HG02852 (cell line): Measurements from ENCODE around the gene E2F2.

ENCODE experiments used
- ATAC-seq: cut with Tn5 transposase; IDR thresholded peaks from one replicate; pipeline ENCODE4 v1.9.1; 2021; ENCODE audit warnings: mild to moderate bottlenecking, moderate library complexity; ENCODE audit not compliant: unreplicated experiment

The E2F2 gene

DNA sequence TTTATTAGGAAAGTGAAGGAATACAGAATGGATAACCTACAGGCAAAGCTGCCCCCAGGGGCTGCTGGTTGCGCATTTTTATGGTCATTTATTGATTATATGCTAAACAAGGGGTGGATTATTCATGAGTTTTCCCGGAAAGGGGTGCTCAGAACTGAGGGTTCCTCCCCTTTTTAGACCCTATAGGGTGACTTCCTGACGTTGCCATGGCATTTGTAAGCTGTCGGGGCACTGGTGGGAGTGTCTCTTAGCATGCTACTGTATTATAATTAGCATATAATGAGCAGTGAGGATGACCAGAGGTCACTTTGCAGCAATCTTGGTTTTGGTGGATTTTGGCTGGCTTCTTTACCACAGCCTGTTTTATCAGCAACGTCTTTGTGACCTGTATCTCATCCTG, 41.2 kb downstream of the E2F2 start:
- ATAC-seq: no peak

GRCh38 chr1:23485002-23485332, 46.1 kb downstream of the E2F2 start:
- ATAC-seq: no peak

DNA sequence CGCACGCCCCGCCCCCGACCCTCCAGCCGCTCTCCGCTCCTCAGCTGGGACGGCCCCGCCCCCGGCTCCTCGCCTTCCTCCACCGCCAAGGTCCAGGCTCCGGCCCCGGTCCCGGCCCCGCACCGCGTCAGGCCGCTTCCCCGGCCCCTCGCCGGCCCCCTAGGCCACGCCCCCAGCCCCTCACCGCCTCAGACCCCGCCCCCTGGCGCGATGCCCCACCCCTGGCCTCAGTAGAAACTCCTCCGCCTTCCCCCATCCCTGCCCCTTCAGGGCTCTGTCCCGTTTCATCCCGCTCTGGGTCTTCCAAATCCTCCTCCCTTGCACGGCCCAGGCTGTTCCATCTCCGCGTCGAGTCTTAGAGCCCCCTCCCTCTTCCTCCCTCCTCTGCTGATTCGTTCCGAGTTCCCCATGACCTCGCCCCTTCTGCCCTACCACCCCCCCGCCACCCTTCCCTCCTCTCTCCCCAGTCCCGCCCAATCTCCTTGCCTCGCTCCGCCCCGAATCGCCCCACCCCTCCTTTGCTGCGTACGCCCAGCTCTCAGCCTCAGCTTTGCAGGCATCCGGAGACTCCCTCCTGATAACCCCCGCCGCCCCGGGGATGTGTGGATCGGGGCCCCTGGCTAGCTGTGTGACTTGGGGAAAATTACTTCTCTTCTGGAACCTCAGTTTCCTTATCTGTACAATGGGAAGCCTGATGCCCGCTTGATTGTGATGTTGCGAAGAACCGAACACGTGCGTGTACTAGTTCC, 46.6 kb downstream of the E2F2 start:
- no peak for ATAC-seq

GRCh38 chr1:23483321-23484252, 47.4 kb downstream of the E2F2 start, which contains the start of gene ASAP3:
Gene ASAP3, minus strand, starts transcription at chr1:23484179. Its CDS starts 46 bp downstream, at chr1:23484133.
- ATAC-seq: no peak

GRCh38 chr1:23481904-23482303, 49.1 kb downstream of the E2F2 start:
- ATAC-seq: no peak

- no peak for ATAC-seq
Measured at GRCh38 chr1:23481026-23481597, 49.9 kb downstream of the E2F2 start.

DNA sequence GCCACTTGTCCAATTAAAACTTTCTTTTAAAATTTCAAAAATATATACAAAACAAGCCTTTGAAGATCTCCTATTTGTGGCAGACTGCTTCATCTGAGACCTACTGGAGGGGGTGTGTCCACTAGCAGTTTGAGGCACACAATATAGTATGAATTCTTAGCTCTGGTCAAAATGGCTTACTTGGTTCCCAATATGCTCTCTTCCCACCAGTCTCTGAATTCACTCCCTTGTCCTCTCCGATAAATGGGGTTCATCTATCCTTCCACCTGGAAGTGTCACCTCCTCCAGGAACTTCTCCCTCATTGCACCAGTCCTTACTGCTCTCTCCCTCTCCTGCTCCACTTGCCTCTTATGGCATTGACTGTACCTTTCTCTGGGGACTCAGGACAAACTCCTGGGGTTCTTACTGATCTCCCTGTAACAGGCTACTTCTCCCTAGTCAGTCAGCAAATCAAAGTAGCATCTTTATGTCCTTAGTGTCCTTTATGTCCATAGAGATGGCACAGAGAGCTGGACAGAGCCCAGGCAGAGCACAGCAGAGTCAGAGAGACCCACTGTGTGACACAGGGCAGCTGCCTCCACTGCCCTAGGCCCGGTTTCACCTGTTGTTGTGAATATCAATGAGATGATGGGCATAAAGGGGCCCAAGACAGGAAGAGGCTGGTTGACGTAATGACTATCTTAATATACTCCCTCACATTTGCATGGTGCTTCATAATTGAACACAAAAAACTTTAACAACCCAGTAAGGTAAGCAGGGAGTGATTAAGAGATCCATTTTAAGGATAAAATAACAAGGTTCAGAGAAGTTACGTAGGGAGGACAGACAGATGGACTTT, 50.6 kb downstream of the E2F2 start:
- no peak for ATAC-seq

- ATAC-seq: no peak
Measured at GRCh38 chr1:23479666-23479941, 51.4 kb downstream of the E2F2 start.

DNA sequence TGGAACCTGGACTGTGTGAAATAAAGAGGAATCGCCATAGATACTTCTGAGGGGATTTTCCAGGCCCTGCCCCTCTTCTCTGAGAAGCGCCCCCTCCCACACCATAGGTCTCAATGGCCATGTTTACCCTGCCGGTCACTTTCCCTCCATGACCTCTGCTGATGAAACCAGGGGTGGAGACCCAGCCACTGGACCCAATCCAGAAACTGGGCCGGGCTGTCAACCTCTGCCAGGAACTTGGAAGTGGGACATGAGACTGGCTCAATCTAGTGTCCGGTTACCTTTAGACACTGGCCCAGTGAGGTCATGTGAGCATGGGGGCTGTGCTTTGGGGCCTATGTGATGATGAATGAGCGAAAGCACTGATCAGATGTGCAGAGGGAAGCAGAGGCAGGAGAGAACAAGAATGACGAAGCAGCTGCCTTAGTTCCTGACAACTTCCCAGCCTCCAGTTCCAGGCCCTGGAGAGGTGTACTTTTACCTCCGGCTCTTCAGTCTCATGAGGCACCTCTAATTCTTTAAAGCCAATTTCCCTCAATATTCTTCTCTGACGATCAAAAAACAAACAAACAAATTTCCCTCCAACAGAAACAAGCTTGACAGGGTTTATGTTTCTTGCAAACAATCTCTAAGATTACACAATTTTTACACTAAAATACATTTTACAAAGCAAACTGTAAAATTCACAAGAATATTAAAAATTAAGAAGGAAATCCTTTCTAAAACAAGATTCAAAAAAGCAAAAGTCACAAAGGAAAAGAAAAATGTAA, 52.0 kb downstream of the E2F2 start:
- ATAC-seq: no peak

GRCh38 chr1:23477359-23478144, 53.5 kb downstream of the E2F2 start:
- ATAC-seq: no peak

DNA sequence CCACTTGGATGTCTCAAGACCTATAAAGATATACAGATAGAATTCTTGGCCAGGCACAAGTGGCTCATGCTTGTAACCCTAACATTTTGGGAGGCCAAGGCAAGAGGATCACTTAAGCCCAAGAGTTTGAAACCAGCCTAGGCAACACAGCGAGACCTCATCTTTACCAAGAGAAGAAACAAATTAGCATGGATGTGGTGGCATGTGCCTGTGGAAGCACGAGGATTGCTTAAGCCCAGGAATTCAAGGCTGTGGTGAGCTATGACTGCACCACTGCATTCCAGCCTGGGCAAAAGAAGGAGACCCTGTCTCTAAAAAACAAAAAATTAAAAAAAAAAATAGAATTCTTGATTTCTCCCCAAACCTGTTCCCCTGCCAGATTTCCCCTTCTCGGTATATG, 55.4 kb downstream of the E2F2 start:
- ATAC-seq: no peak

GRCh38 chr1:23475134-23475628, 55.9 kb downstream of the E2F2 start:
- ATAC-seq: no peak

DNA sequence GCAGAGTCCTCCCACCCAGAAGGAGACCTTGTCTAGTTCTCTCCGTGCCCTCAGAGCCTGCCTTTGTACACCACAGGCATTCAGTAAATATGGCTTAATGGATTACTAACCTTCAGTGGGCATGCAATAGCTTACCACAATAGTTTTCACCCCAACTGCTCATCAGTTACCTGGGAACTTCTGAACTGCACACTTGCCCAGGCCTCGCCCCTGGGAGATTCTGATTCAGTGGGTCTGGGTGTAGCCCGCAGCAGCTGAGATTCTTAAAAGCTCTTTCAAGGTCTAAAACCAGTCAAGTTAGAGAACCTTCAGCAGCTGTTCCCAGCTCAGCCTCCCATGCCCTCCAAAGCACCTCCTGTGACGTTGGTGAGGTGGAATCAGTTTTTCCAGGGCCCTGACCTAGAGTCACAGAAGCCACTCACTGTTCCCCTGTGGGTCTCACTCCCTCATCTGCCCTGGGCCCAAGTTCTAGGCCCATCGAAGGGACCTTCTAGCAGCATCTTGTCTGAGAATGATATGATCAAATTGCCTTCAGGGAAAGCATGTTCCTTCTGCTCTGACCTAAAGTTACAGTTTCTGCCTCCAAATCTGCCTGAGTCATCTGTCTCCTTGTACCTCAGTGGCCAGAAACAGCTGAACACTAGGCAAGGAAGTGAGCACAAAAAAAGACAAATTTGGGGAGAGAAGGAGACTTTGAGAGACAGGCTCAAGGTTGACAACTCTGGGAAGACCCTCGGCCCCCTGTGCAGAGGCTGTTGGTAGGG, 57.8 kb downstream of the E2F2 start:
- ATAC-seq: no peak

DNA sequence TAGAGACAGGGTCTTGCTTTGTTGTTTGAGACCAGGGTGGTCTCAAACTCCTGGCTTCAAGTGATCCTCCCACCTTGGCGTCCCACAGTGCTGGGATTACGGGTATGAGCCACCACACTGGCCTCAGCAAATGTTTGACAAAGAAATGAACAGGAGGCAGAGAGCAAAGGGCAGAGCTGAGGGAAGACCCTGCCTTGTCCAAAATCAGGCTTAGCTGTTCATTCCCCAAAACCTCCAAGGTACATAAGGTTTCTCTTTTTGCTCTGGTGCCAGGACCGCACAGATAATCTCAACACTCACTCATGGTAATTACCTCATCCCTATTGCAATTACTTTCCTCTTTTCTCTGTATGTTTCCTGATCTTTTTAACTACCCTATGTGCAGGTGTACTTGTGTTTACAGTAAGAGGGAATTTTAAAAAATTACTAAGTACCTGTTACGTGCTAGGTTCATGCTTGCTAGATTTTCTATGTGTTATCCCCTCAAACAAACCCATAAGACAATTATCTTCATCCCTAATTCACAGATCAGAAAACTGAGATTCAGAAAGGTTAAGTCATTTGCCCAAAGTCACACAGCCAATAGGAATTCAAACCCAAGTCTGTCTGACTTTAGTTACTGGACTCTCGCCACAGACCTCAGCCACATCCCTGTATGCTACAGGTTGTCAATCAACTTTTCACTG, 58.5 kb downstream of the E2F2 start:
- no peak for ATAC-seq

DNA sequence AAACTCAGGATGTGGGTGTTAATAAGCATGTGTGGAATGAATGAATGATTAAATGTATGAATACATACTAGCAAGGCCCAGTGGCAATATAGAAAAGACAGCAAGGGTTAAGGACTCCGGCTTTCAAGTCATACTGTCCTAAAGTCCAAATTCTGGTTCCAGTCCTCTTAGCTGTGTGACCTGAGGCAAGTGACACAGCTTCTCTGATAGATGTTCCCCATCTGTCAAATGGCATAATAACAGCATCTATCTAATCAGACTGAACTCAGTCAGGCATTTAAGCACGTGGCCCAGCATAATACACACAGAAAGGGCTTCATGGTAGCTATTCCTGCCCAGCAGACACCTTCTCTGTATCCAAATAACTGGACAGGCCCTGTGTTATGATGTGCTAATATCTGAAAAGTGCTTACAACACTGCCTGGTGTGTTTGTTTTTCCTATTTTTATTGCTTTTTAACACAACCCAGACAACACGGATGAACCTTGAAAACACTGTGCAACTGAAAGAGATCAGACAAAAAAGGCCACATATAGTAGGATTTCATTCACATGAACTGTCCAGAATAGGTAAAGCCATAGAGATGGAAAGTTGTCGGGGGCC, 59.5 kb downstream of the E2F2 start:
- ATAC-seq: no peak

- ATAC-seq: no peak
Measured at GRCh38 chr1:23470282-23471070, 60.6 kb downstream of the E2F2 start.
